Amniotic stem cell (primary cell): Measurements from ENCODE around the gene STPG1.

Experiments
- DNase-seq: peaks from one replicate; lab custom pipeline; 2025; lab: John Stamatoyannopoulos, UW

STPG1 gene

GRCh38 chr1:24341260-24341659 is 72.3 kb downstream of the STPG1 start:
- no peak for DNase-seq

- DNase-seq: no peak
Observed at GRCh38 chr1:24340770-24341169, 72.8 kb downstream of the STPG1 start.

DNA sequence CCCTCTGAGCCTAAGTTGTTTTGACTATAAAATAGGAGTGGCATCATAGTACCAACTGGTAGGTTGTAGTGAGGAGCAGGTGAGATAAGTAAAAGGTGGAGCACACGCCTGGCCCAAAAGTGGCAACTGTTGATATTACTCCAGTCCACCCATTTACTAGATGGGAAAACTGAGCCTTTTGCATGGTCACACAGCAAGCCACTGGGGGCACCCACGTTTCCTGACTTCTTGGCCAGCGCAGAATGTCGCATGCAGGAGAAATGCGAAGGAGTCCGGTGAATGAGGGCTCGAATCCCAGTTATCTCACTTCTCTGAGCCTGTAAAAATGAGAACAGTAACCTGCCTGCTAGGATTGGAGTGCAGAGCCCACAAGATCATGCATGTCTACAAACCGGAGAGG is 73.6 kb downstream of the STPG1 start:
- no peak for DNase-seq

DNA sequence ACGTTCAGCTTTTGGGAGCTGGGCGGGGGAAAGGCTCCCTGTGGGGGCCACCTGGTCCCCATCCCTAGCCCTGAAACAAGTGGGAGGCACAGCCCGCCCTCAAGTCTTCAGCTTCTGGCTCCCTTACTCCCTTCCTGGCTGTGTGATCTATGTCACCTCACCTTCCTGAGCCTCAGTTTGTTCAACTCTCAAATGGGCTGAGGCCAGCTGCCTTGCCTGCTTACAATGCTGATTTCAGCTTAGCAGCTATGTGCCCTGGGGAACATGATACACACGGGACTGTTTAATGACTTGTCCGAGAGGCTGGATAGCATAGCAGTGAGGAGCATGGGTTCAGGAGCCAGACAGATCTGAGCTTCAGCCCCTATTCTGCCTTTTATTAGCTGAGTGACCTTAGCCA is 75.1 kb downstream of the STPG1 start:
- DNase-seq: no peak

DNA sequence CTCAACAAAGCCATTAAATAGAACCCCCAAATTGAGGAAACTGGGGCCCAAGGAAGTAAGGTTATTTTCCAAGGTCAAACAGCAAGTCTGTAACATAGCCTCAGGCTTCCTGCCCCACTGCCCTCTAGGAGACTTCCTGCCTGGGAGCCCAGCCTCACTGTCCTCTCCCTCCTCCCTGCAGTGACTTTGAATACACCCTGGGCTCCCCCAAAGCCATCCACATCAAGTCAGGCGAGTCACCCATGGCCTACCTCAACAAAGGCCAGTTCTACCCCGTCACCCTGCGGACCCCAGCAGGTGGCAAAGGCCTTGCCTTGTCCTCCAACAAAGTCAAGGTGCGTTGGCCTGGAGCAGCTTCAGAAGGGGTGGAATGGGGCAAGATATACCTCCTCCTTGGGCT is 76.1 kb downstream of the STPG1 start:
- DNase-seq: no peak

- DNase-seq: no peak
Observed at GRCh38 chr1:24336075-24336474, 77.5 kb downstream of the STPG1 start.

DNA sequence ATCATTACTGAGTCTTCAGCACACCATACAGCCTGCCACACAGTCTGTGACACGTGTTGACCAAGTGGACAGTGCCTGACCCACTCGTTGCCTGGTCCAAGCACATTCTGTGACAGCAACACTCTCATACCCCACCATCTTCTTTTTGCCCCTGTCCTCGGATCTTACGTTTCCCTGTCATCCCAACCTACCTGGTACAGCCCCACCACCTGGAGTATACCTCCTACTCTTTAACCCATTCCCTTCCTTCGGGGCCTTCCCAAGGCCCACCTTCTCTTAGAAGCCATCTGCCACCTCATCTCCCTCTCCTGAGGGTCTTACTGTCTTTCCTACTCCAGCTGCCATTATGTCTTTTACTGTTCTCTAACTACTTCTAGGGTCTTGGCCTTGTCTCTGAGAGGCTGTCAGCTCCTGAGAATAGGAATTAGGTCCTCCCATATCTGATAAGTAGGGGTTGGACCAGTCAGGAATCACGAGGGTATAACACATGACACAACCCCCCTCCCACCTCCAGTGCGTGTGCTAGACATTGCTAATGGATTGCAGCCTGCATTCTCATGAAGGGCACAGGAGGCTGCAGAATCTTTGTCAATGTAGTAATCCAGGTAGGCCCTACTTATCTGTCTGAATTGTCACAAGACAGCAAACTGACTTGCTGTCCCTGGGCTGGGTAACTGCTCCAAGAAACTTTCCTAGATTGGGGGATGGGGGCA is 81.5 kb downstream of the STPG1 start:
- no peak for DNase-seq

- DNase-seq: peak; percentile 31
Observed at GRCh38 chr1:24329797-24330543, 83.6 kb downstream of the STPG1 start.

GRCh38 chr1:24329331-24329730 is 84.3 kb downstream of the STPG1 start:
- no peak for DNase-seq

DNA sequence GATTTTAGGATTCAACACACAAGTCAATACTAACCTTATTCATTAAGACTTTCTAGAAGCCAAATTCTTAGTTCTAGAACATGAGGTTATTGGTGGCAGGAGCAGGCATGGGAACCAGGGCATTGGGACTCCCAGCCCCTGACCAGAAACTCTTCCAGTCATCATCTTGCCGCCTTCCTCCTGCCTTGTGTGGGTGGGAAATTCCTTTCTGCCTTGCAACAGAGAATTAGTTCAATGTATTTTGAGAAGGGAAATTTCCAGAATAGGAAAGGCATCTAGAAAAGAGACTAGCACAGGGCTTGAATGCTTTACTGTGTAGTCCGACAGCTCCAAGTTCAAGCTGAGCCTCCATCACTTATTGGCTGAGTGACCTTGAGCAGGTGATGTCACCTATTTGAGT is 85.7 kb downstream of the STPG1 start:
- no peak for DNase-seq

DNA sequence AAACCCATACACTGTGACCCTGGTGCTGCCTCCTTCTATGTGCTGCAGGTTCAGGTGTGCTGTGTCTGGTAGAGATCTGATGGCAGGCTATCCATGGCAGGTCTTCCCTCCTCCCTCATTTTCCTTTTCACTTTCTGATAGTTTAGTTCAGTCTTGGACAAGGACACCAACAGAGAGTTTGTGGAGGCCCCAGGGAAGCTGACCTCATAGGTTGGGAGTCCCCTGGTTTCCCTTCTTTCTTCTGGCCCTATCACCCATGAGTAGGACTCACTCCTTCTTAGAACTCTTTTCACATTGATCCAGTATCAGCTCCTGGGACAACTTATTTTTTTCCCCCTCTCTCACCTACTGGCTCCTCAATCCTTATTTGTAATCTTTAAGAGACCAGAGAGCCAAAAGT is 86.1 kb downstream of the STPG1 start:
- DNase-seq: no peak

DNA sequence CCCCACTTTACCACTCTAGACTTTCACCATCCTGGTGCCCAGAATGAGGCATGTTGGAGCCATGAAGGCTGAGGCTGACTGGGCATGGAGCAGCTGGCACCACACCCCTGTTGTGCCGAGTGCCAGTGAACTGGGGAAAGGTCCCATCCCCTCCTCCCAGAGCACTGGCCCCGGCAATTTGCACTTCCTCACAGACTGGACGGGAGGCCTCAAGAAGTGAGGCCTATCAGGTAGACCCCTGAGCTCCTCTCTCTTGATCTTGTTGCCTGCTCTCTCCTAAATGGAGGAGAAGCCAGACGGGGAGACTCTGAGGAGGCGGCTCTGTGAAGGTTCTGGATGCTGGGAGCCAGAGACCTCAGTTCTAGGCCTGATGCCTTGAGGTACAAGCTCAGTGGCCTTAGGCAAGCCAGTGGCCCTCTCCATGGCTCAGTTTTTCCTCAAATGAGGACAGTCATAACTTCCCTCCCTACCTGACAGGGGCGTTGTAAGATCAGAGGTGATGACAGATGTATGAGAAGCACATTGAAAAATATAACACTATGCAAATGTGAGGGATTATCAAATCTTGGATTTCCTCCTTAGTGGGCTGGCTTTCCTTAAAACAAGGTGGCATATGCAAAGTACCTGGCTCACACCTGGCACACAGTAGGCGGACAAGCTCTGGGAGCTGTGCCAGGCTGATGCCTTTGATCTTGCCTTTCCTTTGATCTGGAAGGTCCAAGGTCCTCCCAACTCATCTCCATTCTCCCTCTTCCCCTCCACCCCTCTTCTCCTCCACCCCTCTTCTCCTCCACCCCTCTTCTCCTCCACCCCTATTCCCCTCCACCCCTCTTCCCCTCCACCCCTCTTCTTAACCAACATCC is 87.8 kb downstream of the STPG1 start:
- DNase-seq: no peak

DNA sequence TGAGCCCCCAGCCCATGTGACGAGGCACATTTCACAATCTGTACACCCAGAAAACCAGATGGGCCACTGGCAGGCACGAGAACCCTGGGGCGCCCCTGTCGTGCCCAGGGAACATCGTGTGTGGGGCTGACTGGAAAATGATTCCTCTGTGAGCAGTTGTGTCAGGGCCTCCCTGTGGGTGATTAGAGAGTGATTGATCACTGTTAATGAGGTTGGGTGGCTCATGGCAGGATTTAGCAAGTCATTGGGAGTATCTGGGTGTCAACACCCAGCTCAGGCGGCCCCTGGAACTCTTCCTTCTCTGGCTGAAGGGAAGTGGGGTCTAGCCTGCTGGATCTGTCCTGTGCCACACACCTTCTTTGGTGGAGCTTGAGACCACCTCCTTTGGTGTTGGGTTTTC is 88.7 kb downstream of the STPG1 start:
- DNase-seq: no peak

GRCh38 chr1:24323281-24323680 is 90.3 kb downstream of the STPG1 start:
- no peak for DNase-seq

GRCh38 chr1:24322470-24323177 is 91.0 kb downstream of the STPG1 start:
- no peak for DNase-seq

DNA sequence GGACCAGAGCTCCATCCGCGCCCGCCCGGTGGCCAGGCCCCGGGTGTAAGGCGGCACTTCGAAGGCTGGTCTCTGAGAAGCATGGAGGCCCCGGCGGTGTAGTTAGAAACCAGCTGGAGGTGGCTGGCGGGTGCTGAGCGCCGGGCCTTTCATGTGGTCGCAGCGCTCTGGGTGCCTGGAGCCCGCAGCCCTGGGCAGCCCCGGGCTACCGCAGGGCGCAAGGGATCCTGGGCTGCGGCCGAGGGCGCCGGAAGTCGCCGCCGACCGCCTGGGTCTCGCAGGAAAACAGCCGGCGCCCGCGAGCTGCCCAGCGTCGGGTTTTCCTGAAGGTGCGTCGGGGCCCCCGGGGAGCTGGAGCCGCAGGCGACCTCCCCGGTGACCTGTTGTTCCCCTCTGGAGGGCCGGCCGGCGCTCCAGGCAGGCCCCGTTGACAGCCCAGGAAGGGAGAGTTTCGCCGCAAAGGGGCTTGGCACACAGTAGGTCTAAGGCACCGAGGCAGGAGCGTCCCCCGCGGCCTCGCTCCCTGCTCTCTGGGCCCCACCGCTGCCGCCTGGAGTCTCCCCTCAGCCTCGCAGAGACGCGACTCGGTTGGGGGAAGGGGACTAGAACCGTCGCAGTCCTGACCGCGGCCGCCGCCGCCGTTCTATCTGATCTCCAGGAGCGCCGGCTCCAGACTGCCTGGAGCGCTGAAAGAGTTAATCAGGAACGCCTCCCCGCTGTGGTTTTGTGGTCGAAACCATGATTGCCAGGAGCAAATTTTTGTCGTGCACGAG is 91.7 kb downstream of the STPG1 start:
- peak; percentile 38 for DNase-seq

- no peak for DNase-seq
Observed at GRCh38 chr1:24321126-24321525, 92.5 kb downstream of the STPG1 start.

DNA sequence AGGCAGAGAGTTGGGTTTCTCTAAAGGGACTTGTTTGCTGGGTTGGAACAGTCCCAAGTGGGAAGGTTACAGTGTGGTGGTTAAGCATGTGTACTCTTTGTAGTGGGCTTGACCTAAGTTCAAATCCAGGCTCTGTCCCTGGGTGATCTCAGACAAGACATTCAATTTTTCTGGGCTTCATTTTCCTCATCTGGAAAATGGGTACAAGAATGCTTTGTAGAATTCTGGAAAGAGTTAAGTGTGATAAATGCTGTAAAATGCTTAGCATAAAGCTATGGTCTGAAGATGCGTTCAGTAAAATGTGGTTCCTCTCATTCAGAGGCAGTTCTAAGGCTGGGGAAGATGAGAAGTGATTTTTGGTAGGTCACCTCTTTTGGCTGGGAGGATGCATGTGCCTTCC is 93.6 kb downstream of the STPG1 start:
- DNase-seq: no peak

DNA sequence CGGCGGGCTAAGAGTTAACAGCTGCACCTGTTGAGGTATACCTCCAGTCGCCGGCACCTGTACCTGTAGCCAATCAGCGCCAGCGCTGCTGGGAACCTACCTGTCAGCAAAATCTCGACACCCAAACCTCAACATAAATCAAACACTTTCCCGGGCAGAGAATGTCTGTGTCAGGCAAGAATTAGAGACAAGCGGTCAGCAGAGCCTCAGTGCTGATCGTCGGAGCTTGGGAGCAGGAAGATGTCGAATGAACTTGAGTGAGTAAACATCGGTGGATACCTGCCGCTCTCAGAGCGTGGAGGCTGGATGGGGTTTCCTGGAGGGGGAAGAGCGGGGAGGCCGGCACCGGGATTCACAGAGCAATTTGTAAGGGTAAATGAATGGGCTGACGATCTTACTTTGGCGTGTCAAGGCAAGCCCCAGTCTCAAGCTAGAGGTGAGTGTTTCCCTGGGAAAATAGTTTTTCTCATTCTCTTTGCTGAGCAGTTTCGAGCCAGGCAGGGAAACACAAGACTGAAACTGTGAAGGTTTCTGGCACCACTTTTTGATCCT is 94.2 kb downstream of the STPG1 start, which contains the start of gene GRHL3:
GRHL3 (plus strand) TSS at position 46 of the 552 bp plus-strand sequence; CDS start at position 241, 195 bp downstream.
- no peak for DNase-seq

DNA sequence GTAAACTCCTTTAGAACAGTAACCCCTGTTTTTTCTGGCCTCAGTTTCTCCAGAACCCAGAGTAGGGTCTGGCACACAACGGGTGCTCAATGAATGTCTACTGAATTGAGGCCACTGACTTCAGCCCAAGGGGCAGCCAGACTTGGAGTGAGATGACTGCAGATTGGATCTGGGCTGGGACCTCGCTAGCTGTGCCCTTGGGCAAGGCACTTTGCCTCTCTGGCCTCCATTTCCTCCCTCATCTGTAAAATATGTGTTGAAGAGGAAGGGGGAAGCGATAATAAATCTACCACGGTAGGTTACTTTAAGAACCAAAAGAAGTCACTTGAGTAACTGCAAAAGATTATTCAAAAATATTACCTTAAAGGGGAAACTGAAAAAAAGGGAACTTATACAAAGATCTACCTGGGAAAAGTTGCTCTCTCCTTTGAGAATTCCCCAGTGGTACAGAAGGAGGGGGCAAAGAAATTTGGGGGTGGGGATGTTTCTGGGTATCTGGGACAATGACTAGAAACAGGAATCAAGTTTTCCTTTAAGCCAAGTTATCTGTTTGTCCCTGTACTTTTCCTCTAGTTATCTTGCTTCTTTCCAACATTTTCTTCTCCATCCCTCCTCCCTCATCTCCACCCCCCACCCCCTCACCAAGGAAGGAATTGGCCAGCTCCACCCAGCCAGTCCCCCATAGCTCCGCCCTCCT is 94.8 kb downstream of the STPG1 start:
- no peak for DNase-seq
